Nephron (organoid): ENCODE results near the gene COL13A1.

Experiments
- H3K27ac Mint-ChIP-seq, 3 experiments: 2 replicates each; pipeline ENCODE4 v1.8.0; 2020; ENCODE audit warnings: mixed read lengths in 3 of 3, mild to moderate bottlenecking in 2 of 3, moderate library complexity in 1 of 3
- H3K27me3 Mint-ChIP-seq: 2 replicates; pipeline ENCODE4 v1.8.0; 2021; ENCODE audit warnings: low read depth, mild to moderate bottlenecking, moderate library complexity, mixed read lengths
- H3K36me3 Mint-ChIP-seq: 2 replicates; pipeline ENCODE4 v1.8.0; 2020; ENCODE audit warnings: low read depth, mixed read lengths
- H3K4me1 Mint-ChIP-seq: 2 replicates; pipeline ENCODE4 v1.8.0; 2020; ENCODE audit warnings: mixed read lengths
- H3K4me3 Mint-ChIP-seq, 3 experiments: 2 replicates each; pipeline ENCODE4 v1.8.0; 2020; ENCODE audit warnings: mild to moderate bottlenecking in 3 of 3, mixed read lengths in 3 of 3, moderate library complexity in 2 of 3
- H3K9me3 Mint-ChIP-seq: 2 replicates; pipeline ENCODE4 v1.8.0; 2020; ENCODE audit warnings: mixed read lengths
- CTCF ChIP-seq, 3 experiments: fragments of 200-600 bp; sonication (generic); IDR thresholded peaks; one replicate each; pipeline ENCODE4 v1.5.0; 2021; ENCODE audit warnings: antibody characterized with exemption in 3 of 3; ENCODE audit not compliant: unreplicated experiment in 3 of 3

COL13A1 gene

GRCh38 chr10:69939481-69939880 is 137.8 kb downstream of the COL13A1 start:
- Mint-ChIP-seq H3K36me3 (peaks cover 16% of the 10 kb centered on the region), H3K4me3 (no peak overlapping the region), H3K27ac (no peak overlapping the region), H3K27me3 (peaks cover 9% of the 10 kb centered on the region), H3K4me1 (no peaks in the 10 kb centered on the region), H3K9me3 (peaks cover 4% of the 10 kb centered on the region)
- TF ChIP-seq CTCF (IDR thresholded peaks at IDR 0.05; ENCODE audit: unreplicated experiment in 3 of 3): no peak

- H3K36me3 Mint-ChIP-seq: peaks cover 19% of the 10 kb centered on the region
- H3K4me3 Mint-ChIP-seq: no peak overlapping the region
- peaks cover 4% of the 10 kb centered on the region for H3K9me3 Mint-ChIP-seq
- peaks cover 9% of the 10 kb centered on the region for H3K27me3 Mint-ChIP-seq
- H3K4me1 Mint-ChIP-seq: no peaks in the 10 kb centered on the region
- no peak overlapping the region for H3K27ac Mint-ChIP-seq
- TF ChIP-seq CTCF (IDR thresholded peaks at IDR 0.05; ENCODE audit: unreplicated experiment in 3 of 3): no peak
Measured at GRCh38 chr10:69941730-69942129, 140.0 kb downstream of the COL13A1 start.

- Mint-ChIP-seq H3K27me3 (peaks cover 9% of the 10 kb centered on the region), H3K27ac (no peak overlapping the region), H3K9me3 (peaks cover 4% of the 10 kb centered on the region), H3K36me3 (peaks cover 30% of the 10 kb centered on the region), H3K4me1 (no peaks in the 10 kb centered on the region), H3K4me3 (no peak overlapping the region)
- no peak for TF ChIP-seq CTCF (IDR thresholded peaks at IDR 0.05; ENCODE audit: unreplicated experiment in 3 of 3)
Measured at GRCh38 chr10:69943292-69943820, 141.7 kb downstream of the COL13A1 start.

- Mint-ChIP-seq H3K27ac (no peak overlapping the region), H3K4me1 (no peaks in the 10 kb centered on the region), H3K27me3 (peaks cover 9% of the 10 kb centered on the region), H3K36me3 (peaks cover 31% of the 10 kb centered on the region), H3K4me3 (no peak overlapping the region), H3K9me3 (peaks cover 4% of the 10 kb centered on the region)
- no peak for TF ChIP-seq CTCF (IDR thresholded peaks at IDR 0.05; ENCODE audit: unreplicated experiment in 3 of 3)
Measured at GRCh38 chr10:69944761-69945160, 143.1 kb downstream of the COL13A1 start.

- no peaks in the 10 kb centered on the region for H3K9me3 Mint-ChIP-seq
- no peak for TF ChIP-seq CTCF (IDR thresholded peaks at IDR 0.05; ENCODE audit: unreplicated experiment in 3 of 3)
- no peaks in the 10 kb centered on the region for H3K27me3 Mint-ChIP-seq
- H3K27ac Mint-ChIP-seq: no peak overlapping the region
- H3K4me1 Mint-ChIP-seq: peaks cover 8% of the 10 kb centered on the region
- H3K36me3 Mint-ChIP-seq: peaks cover 15% of the 10 kb centered on the region
- H3K4me3 Mint-ChIP-seq: no peak overlapping the region
Measured at GRCh38 chr10:69948261-69948660, 146.6 kb downstream of the COL13A1 start.

- Mint-ChIP-seq H3K27me3 (no peaks in the 10 kb centered on the region), H3K4me3 (no peak overlapping the region), H3K9me3 (no peaks in the 10 kb centered on the region), H3K27ac (no peak overlapping the region), H3K4me1 (peaks cover 8% of the 10 kb centered on the region), H3K36me3 (peaks cover 19% of the 10 kb centered on the region)
- no peak for TF ChIP-seq CTCF (IDR thresholded peaks at IDR 0.05; ENCODE audit: unreplicated experiment in 3 of 3)
Measured at GRCh38 chr10:69949770-69950169, 148.1 kb downstream of the COL13A1 start.
